Neuron (in vitro differentiated cells): Measurements from ENCODE around the gene SUDS3.

Source experiments
- H2AFZ ChIP-seq: one replicate; pipeline ENCODE4 v1.6.1; 2013; ENCODE audit warnings: low read depth, mild to moderate bottlenecking, inconsistent platforms, low read length, moderate library complexity
- H3K27me3 ChIP-seq: one replicate; pipeline ENCODE4 v1.6.1; 2013; ENCODE audit warnings: low read length; ENCODE audit not compliant: insufficient read depth
- H3K36me3 ChIP-seq: one replicate; pipeline ENCODE4 v1.6.1; 2013; ENCODE audit warnings: low read length; ENCODE audit not compliant: insufficient read depth
- H3K4me1 ChIP-seq: one replicate; pipeline ENCODE4 v1.6.1; 2013; ENCODE audit warnings: low read length; ENCODE audit not compliant: insufficient read depth
- H3K4me3 ChIP-seq: 2 replicates; pipeline ENCODE4 v1.5.1; 2013; ENCODE audit warnings: mild to moderate bottlenecking, low read length, moderate library complexity
- H3K9me3 ChIP-seq: one replicate; pipeline ENCODE4 v1.6.1; 2013; ENCODE audit warnings: low read length

The SUDS3 gene

DNA sequence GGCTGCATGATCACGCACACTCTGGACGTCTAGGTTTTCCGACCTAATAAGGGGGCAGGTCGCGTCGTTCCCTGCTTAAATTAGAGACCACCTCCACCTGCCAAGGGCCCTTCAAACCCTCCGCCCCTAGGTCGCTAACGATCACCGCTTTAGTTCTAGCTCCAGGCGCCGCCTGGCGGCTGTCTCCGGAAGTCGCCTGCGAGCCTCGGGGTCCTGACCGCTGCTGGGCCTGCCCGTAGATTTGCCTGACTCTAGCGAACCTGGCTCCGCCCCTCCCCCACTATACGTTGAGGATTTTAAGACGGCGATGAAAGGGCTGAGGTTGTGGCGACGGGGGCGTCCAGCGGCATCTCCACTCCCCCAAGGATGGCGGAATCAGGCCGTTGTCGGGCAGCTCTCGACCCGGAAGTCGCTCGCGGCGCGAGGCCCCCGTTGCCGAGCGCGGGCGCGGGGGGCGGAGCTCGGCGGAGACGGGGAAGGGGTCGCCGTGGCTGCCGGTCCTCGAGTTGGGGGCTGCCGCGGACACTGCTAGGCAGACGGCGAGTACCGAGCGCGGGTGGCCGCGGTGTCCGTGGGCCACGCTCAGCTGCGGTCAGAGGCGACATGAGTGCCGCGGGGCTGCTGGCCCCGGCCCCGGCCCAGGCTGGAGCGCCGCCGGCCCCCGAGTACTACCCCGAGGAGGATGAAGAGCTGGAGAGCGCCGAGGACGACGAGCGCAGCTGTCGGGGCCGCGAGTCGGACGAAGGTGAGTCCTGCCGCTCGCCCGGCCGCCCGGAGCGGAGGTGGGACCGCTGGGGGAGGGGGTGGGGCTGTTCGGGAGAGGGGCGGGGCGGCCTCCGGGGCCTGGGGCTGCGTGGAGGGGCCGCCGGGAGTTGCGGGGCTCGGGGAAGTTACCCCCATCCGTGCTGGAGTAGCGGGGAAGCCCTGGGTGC lies at the start of gene SUDS3:
Gene SUDS3, plus strand, starts transcription at position 467 of the 932 bp plus-strand sequence. Its CDS starts 137 bp downstream, at position 604.
- H3K36me3 ChIP-seq, result peaks cover 20% of the 10 kb centered on the region
- H3K9me3 ChIP-seq, result no peaks in the 10 kb centered on the region
- peak within 1 kb of the TSS; percentile 96 for H3K4me3 ChIP-seq
- peak within 1 kb of the TSS; percentile 60 for H2AFZ ChIP-seq
- peaks cover 42% of the 10 kb centered on the region for H3K4me1 ChIP-seq
- H3K27me3 ChIP-seq, result peaks cover 6% of the 10 kb centered on the region

- Histone ChIP-seq H2AFZ (no peak overlapping the region), H3K4me3 (no peak overlapping the region), H3K27me3 (no peaks in the 10 kb centered on the region), H3K9me3 (no peaks in the 10 kb centered on the region), H3K36me3 (no peaks in the 10 kb centered on the region), H3K4me1 (no peaks in the 10 kb centered on the region)
Observed at GRCh38 chr12:118326991-118327390, 49.4 kb upstream of the SUDS3 start.

DNA sequence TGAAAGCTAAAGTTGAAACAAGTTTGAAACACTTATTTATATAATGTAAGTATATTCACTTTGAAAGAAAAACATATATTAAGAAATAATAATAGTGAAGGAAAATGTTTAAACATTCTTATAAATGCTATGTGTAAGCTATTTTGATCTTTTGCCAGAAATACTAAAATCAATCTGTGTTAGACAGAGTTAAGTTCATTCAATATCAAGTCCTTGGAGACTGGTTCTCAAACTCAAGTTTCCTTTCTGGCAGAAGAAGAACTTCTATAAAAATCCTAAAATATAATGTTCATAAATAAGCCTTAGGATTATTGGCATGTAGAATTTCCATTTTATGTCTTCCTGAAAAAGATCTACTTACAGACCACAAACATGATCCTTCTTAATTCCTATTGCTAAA lies 49.0 kb upstream of the SUDS3 start:
- H3K4me1 ChIP-seq, result no peaks in the 10 kb centered on the region
- H2AFZ ChIP-seq, result no peak overlapping the region
- H3K27me3 ChIP-seq, result no peaks in the 10 kb centered on the region
- H3K36me3 ChIP-seq, result no peaks in the 10 kb centered on the region
- no peak overlapping the region for H3K4me3 ChIP-seq
- H3K9me3 ChIP-seq, result no peaks in the 10 kb centered on the region

DNA sequence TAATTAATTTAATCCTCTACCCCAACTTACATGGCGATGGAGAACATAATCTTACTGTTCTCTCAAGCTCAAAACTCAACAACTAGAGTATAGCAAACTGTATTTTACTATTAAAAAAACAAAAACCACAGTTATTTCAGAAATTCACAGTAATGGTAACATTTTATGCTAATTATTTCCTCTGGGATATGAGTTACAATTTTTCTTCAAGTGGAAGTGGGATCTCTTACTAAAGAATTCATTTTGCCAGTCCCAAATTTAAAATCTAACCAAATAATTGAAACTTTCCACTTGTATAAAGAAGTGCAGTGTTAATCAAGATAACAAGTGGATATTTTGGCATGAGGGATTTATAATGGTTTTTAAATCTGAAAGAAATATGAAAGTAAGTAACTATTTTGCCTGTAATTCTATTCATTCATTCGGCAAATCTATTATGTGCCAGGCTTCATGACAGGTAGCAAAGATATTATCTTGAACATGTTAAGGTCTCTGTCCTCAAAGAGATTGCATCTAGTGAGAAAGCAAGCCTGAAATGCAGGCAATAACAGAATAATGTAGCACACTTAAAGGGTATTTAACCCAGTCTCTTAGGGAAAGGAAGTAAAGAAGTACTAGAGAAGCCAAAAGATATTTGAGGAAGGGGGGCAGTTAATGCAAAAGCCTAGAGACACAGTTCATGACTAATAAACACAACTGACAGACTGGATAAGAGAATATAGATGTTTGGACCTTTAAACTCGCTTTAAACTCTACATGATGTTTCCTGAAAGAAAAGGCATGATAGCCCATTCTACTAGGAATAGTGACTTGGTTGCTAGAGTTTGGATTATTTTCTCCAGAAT lies 47.6 kb upstream of the SUDS3 start:
- Histone ChIP-seq H3K4me3 (no peak overlapping the region), H3K4me1 (no peaks in the 10 kb centered on the region), H3K36me3 (no peaks in the 10 kb centered on the region), H2AFZ (no peak overlapping the region), H3K27me3 (no peaks in the 10 kb centered on the region), H3K9me3 (no peaks in the 10 kb centered on the region)

DNA sequence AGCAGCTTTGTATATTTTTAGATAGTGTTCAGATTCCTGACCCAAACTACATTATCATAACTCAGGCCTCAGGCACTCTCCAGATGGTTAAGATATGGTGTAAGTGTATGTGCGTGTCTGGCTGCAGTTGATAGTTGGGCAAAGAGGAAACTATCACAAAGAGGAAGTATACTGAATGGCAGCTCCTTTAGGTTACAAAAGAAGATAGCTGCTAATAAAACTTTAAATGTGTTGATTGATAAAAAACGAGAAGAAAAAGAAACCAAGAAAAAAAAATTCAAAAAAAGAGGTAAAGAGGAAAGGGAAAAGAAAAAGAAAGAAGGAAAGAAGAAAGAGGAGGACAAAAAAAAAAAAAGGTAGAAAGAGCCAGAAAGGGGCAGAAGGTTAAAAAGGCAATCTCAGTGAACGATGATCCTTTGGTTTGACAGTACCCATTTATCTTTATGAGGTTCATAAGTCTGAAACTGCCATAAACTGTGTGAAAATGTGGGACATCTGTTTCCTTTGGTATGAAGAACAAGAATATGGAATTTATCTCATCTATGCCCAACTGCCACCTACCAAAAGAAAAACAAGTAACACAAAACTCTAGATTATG lies 45.8 kb upstream of the SUDS3 start:
- Histone ChIP-seq H3K27me3 (no peaks in the 10 kb centered on the region), H3K36me3 (no peaks in the 10 kb centered on the region), H2AFZ (no peak overlapping the region), H3K4me1 (no peaks in the 10 kb centered on the region), H3K4me3 (no peak overlapping the region), H3K9me3 (no peaks in the 10 kb centered on the region)

- no peaks in the 10 kb centered on the region for H3K9me3 ChIP-seq
- no peaks in the 10 kb centered on the region for H3K4me1 ChIP-seq
- H3K36me3 ChIP-seq, result no peaks in the 10 kb centered on the region
- H3K4me3 ChIP-seq, result no peak overlapping the region
- H2AFZ ChIP-seq, result no peak overlapping the region
- H3K27me3 ChIP-seq, result no peaks in the 10 kb centered on the region
Observed at GRCh38 chr12:118332511-118332910, 43.8 kb upstream of the SUDS3 start.

GRCh38 chr12:118334241-118334640 lies 42.1 kb upstream of the SUDS3 start:
- no peaks in the 10 kb centered on the region for H3K9me3 ChIP-seq
- no peaks in the 10 kb centered on the region for H3K36me3 ChIP-seq
- no peaks in the 10 kb centered on the region for H3K27me3 ChIP-seq
- no peak overlapping the region for H3K4me3 ChIP-seq
- H2AFZ ChIP-seq, result no peak overlapping the region
- H3K4me1 ChIP-seq, result no peaks in the 10 kb centered on the region

DNA sequence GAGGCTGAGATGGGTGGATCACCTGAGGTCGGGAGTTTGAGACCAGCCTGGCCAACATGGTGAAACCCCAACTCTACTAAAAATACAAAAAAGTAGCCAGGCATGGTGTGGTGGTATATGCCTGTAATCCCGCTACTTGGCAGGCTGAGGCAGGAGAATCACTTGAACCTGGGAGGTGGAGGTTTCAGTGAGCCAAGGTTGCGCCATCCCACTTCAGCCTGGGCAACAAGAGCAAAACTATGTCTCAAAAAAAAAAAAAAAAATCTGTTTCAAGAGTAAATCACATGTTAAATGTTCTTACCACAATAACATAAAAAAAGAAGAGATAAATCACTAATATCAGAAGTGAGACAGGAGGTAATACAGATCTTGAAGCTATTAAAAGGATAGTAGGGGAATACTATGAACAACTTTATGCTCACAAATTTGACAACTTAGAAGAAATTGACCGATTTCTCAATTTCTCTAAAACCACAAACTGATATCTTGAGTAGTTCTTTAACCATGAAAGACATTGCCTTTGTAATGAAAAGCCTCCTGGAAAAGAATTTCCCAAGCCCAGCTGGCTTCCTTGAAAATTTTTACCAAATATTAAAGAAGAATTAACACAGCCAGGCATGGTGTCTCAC lies 41.3 kb upstream of the SUDS3 start:
- no peaks in the 10 kb centered on the region for H3K9me3 ChIP-seq
- no peak overlapping the region for H2AFZ ChIP-seq
- H3K4me3 ChIP-seq, result no peak overlapping the region
- no peaks in the 10 kb centered on the region for H3K27me3 ChIP-seq
- H3K36me3 ChIP-seq, result no peaks in the 10 kb centered on the region
- no peaks in the 10 kb centered on the region for H3K4me1 ChIP-seq

- H3K9me3 ChIP-seq, result no peaks in the 10 kb centered on the region
- H3K36me3 ChIP-seq, result no peaks in the 10 kb centered on the region
- H2AFZ ChIP-seq, result no peak overlapping the region
- H3K27me3 ChIP-seq, result no peaks in the 10 kb centered on the region
- H3K4me1 ChIP-seq, result no peaks in the 10 kb centered on the region
- no peak overlapping the region for H3K4me3 ChIP-seq
Observed at GRCh38 chr12:118336123-118336522, 40.2 kb upstream of the SUDS3 start.

DNA sequence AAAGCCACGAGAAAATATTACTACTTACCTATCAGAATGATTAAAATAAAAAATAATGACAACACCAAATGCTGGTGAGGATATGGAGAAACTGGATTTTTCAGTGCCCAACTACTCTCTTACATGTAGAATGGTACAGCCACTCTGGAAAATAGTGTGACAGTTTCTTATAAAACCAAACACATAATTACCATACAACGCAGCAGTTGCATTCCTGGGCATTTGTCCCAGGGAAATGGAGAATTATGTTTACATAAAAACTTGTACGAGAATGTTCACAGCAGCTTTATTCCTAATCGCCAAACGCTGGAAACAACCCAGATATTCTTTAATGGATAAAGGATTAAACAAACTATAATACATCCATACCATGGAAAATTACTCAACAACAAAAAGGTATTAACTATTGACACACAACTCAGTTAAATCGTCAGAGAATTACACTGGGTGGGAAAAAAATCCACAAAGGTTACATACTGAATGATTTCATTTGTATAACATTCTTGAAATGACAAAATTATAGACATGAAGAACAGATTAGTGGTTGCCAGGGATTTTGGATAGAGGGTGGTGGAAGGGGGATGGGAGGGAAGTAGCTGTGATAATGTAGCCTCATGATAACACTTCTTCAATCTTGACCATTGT lies 39.0 kb upstream of the SUDS3 start:
- no peaks in the 10 kb centered on the region for H3K36me3 ChIP-seq

GRCh38 chr12:118342090-118342489 lies 34.3 kb upstream of the SUDS3 start:
- no peaks in the 10 kb centered on the region for H3K9me3 ChIP-seq
- H3K27me3 ChIP-seq, result no peaks in the 10 kb centered on the region

More for the DNA sequence above, 39.0 kb upstream of the SUDS3 start:
- Histone ChIP-seq H3K9me3 (no peaks in the 10 kb centered on the region), H2AFZ (no peak overlapping the region), H3K4me3 (no peak overlapping the region), H3K27me3 (no peaks in the 10 kb centered on the region), H3K4me1 (no peaks in the 10 kb centered on the region)

DNA sequence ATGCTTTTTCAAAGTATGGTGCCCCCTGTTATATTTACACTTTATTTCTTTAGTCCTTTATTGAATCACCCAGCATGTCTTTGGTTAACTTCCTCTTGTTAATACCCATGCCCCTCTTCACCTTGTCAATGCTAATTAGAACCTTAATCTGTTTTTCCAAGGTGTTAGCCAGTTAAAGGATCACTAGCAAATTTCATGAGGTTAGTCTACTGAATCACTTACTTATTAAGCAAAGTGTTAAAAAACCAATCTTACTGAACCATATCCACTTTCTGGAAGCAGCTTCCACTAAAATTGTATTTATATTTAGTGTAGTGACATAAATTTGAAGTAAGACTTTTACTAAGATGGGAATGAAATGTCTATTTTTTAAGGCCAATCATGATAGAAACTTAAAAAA lies 31.5 kb upstream of the SUDS3 start:
- no peaks in the 10 kb centered on the region for H3K36me3 ChIP-seq
- H3K9me3 ChIP-seq, result no peaks in the 10 kb centered on the region
- H3K4me1 ChIP-seq, result no peaks in the 10 kb centered on the region
- H3K4me3 ChIP-seq, result no peak overlapping the region
- no peak overlapping the region for H2AFZ ChIP-seq
- no peaks in the 10 kb centered on the region for H3K27me3 ChIP-seq

More at GRCh38 chr12:118342090-118342489, 34.3 kb upstream of the SUDS3 start:
- Histone ChIP-seq H3K4me3 (no peak overlapping the region), H3K4me1 (no peaks in the 10 kb centered on the region), H3K36me3 (no peaks in the 10 kb centered on the region), H2AFZ (no peak overlapping the region)
